Measurements from ENCODE around the gene MAP3K5.

MAP3K5 gene

GRCh38 chr6:136563386-136564152 lies 228.7 kb downstream of the MAP3K5 start:
- Histone ChIP-seq H3K36me3 (ENCODE audit: control insufficient read depth in 4 of 4, insufficient read depth in 4 of 4, low read length in 3 of 4) (peaks cover 3 to 10% (median 6%) of the 10 kb centered on the region in 4 experiments), H3K4me3 (ENCODE audit: control insufficient read depth in 1 of 7, extremely low read depth in 1 of 7, insufficient read depth in 4 of 7, low read depth in 2 of 7, low read length in 6 of 7) (peak overlapping the region in 2 of 7 experiments; percentile 24 to 36), H3K27ac (ENCODE audit: insufficient read depth in 1 of 2, low read depth in 1 of 2, low read length in 2 of 2, poor library complexity in 1 of 2, severe bottlenecking in 2 of 2) (peak overlapping the region; percentile 2 to 71), H3K27me3 (replicated peaks in 2 of 5; ENCODE audit: control insufficient read depth in 4 of 5, insufficient read depth in 5 of 5, low read length in 4 of 5) (no peaks in the 10 kb centered on the region), H3K9me3 (ENCODE audit: control extremely low read depth in 1 of 5, control insufficient read depth in 4 of 5, insufficient read depth in 2 of 5, low read depth in 1 of 5, low read length in 4 of 5) (no peaks in the 10 kb centered on the region), H3K4me1 (ENCODE audit: control extremely low read depth in 1 of 4, control insufficient read depth in 4 of 4, insufficient read depth in 4 of 4, low read length in 3 of 4) (peaks cover 35 to 76% (median 65%) of the 10 kb centered on the region in 4 experiments)
- peak in 2 of 3 donors; percentile 63 to 80 for DNase-seq
- ChIA-PET CTCF (interaction anchor here (1.2 to 9.1 kb wide), 7 partner anchors 8 to 81 kb away, joined by 3 to 89 read pairs (median 4); partner anchors contain the start of gene MAP7), POLR2A (interaction anchor here (0.6 kb wide), 1 partner anchor 266 kb away, joined by 3 read pairs; no protein-coding TSS in a partner anchor)
- WGBS (ENCODE audit: insufficient coverage) = no CpG with 5 or more reads among the region's 6 CpGs

GRCh38 chr6:136562211-136562610 lies 230.1 kb downstream of the MAP3K5 start:
- H3K4me1 ChIP-seq (ENCODE audit: control extremely low read depth in 1 of 4, control insufficient read depth in 4 of 4, insufficient read depth in 4 of 4, low read length in 3 of 4) = peaks cover 24 to 63% (median 54%) of the 10 kb centered on the region in 4 experiments
- no CpG with 5 or more reads among the region's 2 CpGs for WGBS (ENCODE audit: insufficient coverage)
- H3K36me3 ChIP-seq (ENCODE audit: control insufficient read depth in 4 of 4, insufficient read depth in 4 of 4, low read length in 3 of 4) = peaks cover 3 to 19% (median 6%) of the 10 kb centered on the region in 4 experiments
- no peak overlapping the region for H3K27ac ChIP-seq (ENCODE audit: insufficient read depth in 1 of 2, low read depth in 1 of 2, low read length in 2 of 2, poor library complexity in 1 of 2, severe bottlenecking in 2 of 2)
- H3K4me3 ChIP-seq (ENCODE audit: control insufficient read depth in 1 of 7, extremely low read depth in 1 of 7, insufficient read depth in 4 of 7, low read depth in 2 of 7, low read length in 6 of 7) = peak overlapping the region in 2 of 7 experiments; percentile 11 to 41
- CTCF ChIA-PET = interaction anchor here (0.7 to 9.1 kb wide), 5 partner anchors 11 to 1394 kb away, joined by 4 to 89 read pairs (median 5); partner anchors contain the start of gene MAP7
- H3K9me3 ChIP-seq (ENCODE audit: control extremely low read depth in 1 of 5, control insufficient read depth in 4 of 5, insufficient read depth in 2 of 5, low read depth in 1 of 5, low read length in 4 of 5) = no peaks in the 10 kb centered on the region
- no peaks in the 10 kb centered on the region for H3K27me3 ChIP-seq (replicated peaks in 2 of 5; ENCODE audit: control insufficient read depth in 4 of 5, insufficient read depth in 5 of 5, low read length in 4 of 5)
- peak in 1 of 3 donors; percentile 46 for DNase-seq
- POLR2A ChIA-PET = no interaction called here

GRCh38 chr6:136553166-136553787 lies 239.0 kb downstream of the MAP3K5 start:
- CTCF ChIA-PET = interaction anchor here (0.9 to 5.5 kb wide), 3 partner anchors 10 to 42 kb away, joined by 3 to 89 read pairs (median 3); no protein-coding TSS in a partner anchor
- POLR2A ChIA-PET = no interaction called here

GRCh38 chr6:136552054-136552453 lies 240.2 kb downstream of the MAP3K5 start:
- POLR2A ChIA-PET = no interaction called here
- Histone ChIP-seq H3K4me3 (ENCODE audit: control insufficient read depth in 1 of 7, extremely low read depth in 1 of 7, insufficient read depth in 4 of 7, low read depth in 2 of 7, low read length in 6 of 7) (no peak overlapping the region), H3K27ac (ENCODE audit: insufficient read depth in 1 of 2, low read depth in 1 of 2, low read length in 2 of 2, poor library complexity in 1 of 2, severe bottlenecking in 2 of 2) (no peak overlapping the region), H3K9me3 (ENCODE audit: control extremely low read depth in 1 of 5, control insufficient read depth in 4 of 5, insufficient read depth in 2 of 5, low read depth in 1 of 5, low read length in 4 of 5) (no peaks in the 10 kb centered on the region), H3K4me1 (ENCODE audit: control extremely low read depth in 1 of 4, control insufficient read depth in 4 of 4, insufficient read depth in 4 of 4, low read length in 3 of 4) (peaks cover 0 to 34% (median 21%) of the 10 kb centered on the region in 4 experiments), H3K36me3 (ENCODE audit: control insufficient read depth in 4 of 4, insufficient read depth in 4 of 4, low read length in 3 of 4) (peaks cover 0 to 11% (median 8%) of the 10 kb centered on the region in 4 experiments), H3K27me3 (replicated peaks in 2 of 5; ENCODE audit: control insufficient read depth in 4 of 5, insufficient read depth in 5 of 5, low read length in 4 of 5) (peaks cover 0 to 2% (median 0%) of the 10 kb centered on the region in 5 experiments)
- 100% methylated on average over 3 of the region's 4 CpGs for WGBS (ENCODE audit: insufficient coverage)
- DNase-seq = no peak
- CTCF ChIA-PET = interaction anchor here (1.2 to 5.5 kb wide), 3 partner anchors 11 to 175 kb away, joined by 3 to 89 read pairs (median 3); no protein-coding TSS in a partner anchor

More at GRCh38 chr6:136553166-136553787, 239.0 kb downstream of the MAP3K5 start:
- Histone ChIP-seq H3K36me3 (ENCODE audit: control insufficient read depth in 4 of 4, insufficient read depth in 4 of 4, low read length in 3 of 4) (peaks cover 0 to 17% (median 10%) of the 10 kb centered on the region in 4 experiments), H3K9me3 (ENCODE audit: control extremely low read depth in 1 of 5, control insufficient read depth in 4 of 5, insufficient read depth in 2 of 5, low read depth in 1 of 5, low read length in 4 of 5) (no peaks in the 10 kb centered on the region), H3K27ac (ENCODE audit: insufficient read depth in 1 of 2, low read depth in 1 of 2, low read length in 2 of 2, poor library complexity in 1 of 2, severe bottlenecking in 2 of 2) (no peak overlapping the region), H3K4me3 (ENCODE audit: control insufficient read depth in 1 of 7, extremely low read depth in 1 of 7, insufficient read depth in 4 of 7, low read depth in 2 of 7, low read length in 6 of 7) (no peak overlapping the region), H3K4me1 (ENCODE audit: control extremely low read depth in 1 of 4, control insufficient read depth in 4 of 4, insufficient read depth in 4 of 4, low read length in 3 of 4) (peaks cover 0 to 31% (median 21%) of the 10 kb centered on the region in 4 experiments), H3K27me3 (replicated peaks in 2 of 5; ENCODE audit: control insufficient read depth in 4 of 5, insufficient read depth in 5 of 5, low read length in 4 of 5) (peaks cover 0 to 2% (median 0%) of the 10 kb centered on the region in 5 experiments)
- WGBS (ENCODE audit: insufficient coverage) = 86% methylated on average over 4 of the region's 5 CpGs
- DNase-seq = no peak

- no peak for DNase-seq
- H3K4me3 ChIP-seq (ENCODE audit: control insufficient read depth in 1 of 7, extremely low read depth in 1 of 7, insufficient read depth in 4 of 7, low read depth in 2 of 7, low read length in 6 of 7) = peak overlapping the region in 5 of 7 experiments; percentile 75 to 88 (median 86)
- POLR2A ChIA-PET = interaction anchor here (0.7 kb wide), 1 partner anchor 19 kb away, joined by 3 read pairs; no protein-coding TSS in a partner anchor
- H3K27ac ChIP-seq (ENCODE audit: insufficient read depth in 1 of 2, low read depth in 1 of 2, low read length in 2 of 2, poor library complexity in 1 of 2, severe bottlenecking in 2 of 2) = no peak overlapping the region
- peaks cover 0 to 7% (median 4%) of the 10 kb centered on the region in 4 experiments for H3K36me3 ChIP-seq (ENCODE audit: control insufficient read depth in 4 of 4, insufficient read depth in 4 of 4, low read length in 3 of 4)
- 64% methylated on average over 7 of the region's 8 CpGs for WGBS (ENCODE audit: insufficient coverage)
- H3K9me3 ChIP-seq (ENCODE audit: control extremely low read depth in 1 of 5, control insufficient read depth in 4 of 5, insufficient read depth in 2 of 5, low read depth in 1 of 5, low read length in 4 of 5) = no peaks in the 10 kb centered on the region
- peaks cover 0 to 2% (median 0%) of the 10 kb centered on the region in 5 experiments for H3K27me3 ChIP-seq (replicated peaks in 2 of 5; ENCODE audit: control insufficient read depth in 4 of 5, insufficient read depth in 5 of 5, low read length in 4 of 5)
- CTCF ChIA-PET = interaction anchor here (0.6 to 5.5 kb wide), 10 partner anchors 11 to 236 kb away, joined by 3 to 89 read pairs (median 6); no protein-coding TSS in a partner anchor
- peaks cover 0 to 34% (median 21%) of the 10 kb centered on the region in 4 experiments for H3K4me1 ChIP-seq (ENCODE audit: control extremely low read depth in 1 of 4, control insufficient read depth in 4 of 4, insufficient read depth in 4 of 4, low read length in 3 of 4)
Measured at GRCh38 chr6:136551103-136551502, 241.2 kb downstream of the MAP3K5 start.

- CTCF ChIA-PET = interaction anchor here (0.6 to 5.5 kb wide), 20 partner anchors 11 to 261 kb away, joined by 3 to 89 read pairs (median 4); partner anchors contain the start of gene BCLAF1
- POLR2A ChIA-PET = interaction anchor here (0.7 to 1.0 kb wide), 2 partner anchors 19 to 25 kb away, joined by 3 read pairs; no protein-coding TSS in a partner anchor
- Histone ChIP-seq H3K36me3 (ENCODE audit: control insufficient read depth in 4 of 4, insufficient read depth in 4 of 4, low read length in 3 of 4) (peaks cover 0 to 5% (median 2%) of the 10 kb centered on the region in 4 experiments), H3K27ac (ENCODE audit: insufficient read depth in 1 of 2, low read depth in 1 of 2, low read length in 2 of 2, poor library complexity in 1 of 2, severe bottlenecking in 2 of 2) (peak within 1 kb of the TSS in 1 of 2 experiments; percentile 46), H3K27me3 (replicated peaks in 2 of 5; ENCODE audit: control insufficient read depth in 4 of 5, insufficient read depth in 5 of 5, low read length in 4 of 5) (peaks cover 0 to 2% (median 0%) of the 10 kb centered on the region in 5 experiments), H3K9me3 (ENCODE audit: control extremely low read depth in 1 of 5, control insufficient read depth in 4 of 5, insufficient read depth in 2 of 5, low read depth in 1 of 5, low read length in 4 of 5) (no peaks in the 10 kb centered on the region), H3K4me1 (ENCODE audit: control extremely low read depth in 1 of 4, control insufficient read depth in 4 of 4, insufficient read depth in 4 of 4, low read length in 3 of 4) (peaks cover 0 to 34% (median 21%) of the 10 kb centered on the region in 4 experiments), H3K4me3 (ENCODE audit: control insufficient read depth in 1 of 7, extremely low read depth in 1 of 7, insufficient read depth in 4 of 7, low read depth in 2 of 7, low read length in 6 of 7) (peak within 1 kb of the TSS; percentile 60 to 88 (median 81))
- WGBS (ENCODE audit: insufficient coverage) = under 1% methylated on average over 69 of the region's 79 CpGs
- DNase-seq = peak; percentile 53 to 74 (median 61)
Measured at GRCh38 chr6:136550330-136551071, 241.8 kb downstream of the MAP3K5 start, which contains the start of gene MAP7. TSS of gene MAP7 (minus strand) at chr6:136550422. CDS start at chr6:136550408, 14 bp downstream.
